ENCODE data around the gene XRCC3.

Gene XRCC3

GRCh38 chr14:103725001-103725682 is 9.9 kb upstream of the XRCC3 start:
- DNase-seq = no peak

- no peak for DNase-seq
Measured at GRCh38 chr14:103724116-103724515, 8.9 kb upstream of the XRCC3 start.

GRCh38 chr14:103723748-103724081 is 8.5 kb upstream of the XRCC3 start:
- no peak for DNase-seq

GRCh38 chr14:103721334-103722120 is 6.3 kb upstream of the XRCC3 start:
- peak; percentile 56 for DNase-seq

GRCh38 chr14:103719751-103720150 is 4.5 kb upstream of the XRCC3 start:
- DNase-seq = no peak

- no peak for DNase-seq
Measured at GRCh38 chr14:103718572-103718971, 3.3 kb upstream of the XRCC3 start.

- no peak for DNase-seq
Measured at GRCh38 chr14:103716899-103717411, 1.7 kb upstream of the XRCC3 start.

- DNase-seq = peak; percentile 7
Measured at GRCh38 chr14:103716091-103716801, 995 bp upstream of the XRCC3 start.

GRCh38 chr14:103714063-103714724 is 1.1 kb downstream of the XRCC3 start:
- DNase-seq = no peak

GRCh38 chr14:103713304-103714062 is 1.8 kb downstream of the XRCC3 start:
- DNase-seq = no peak

- no peak for DNase-seq
Measured at GRCh38 chr14:103712633-103713247, 2.5 kb downstream of the XRCC3 start.

GRCh38 chr14:103711516-103712431 is 3.5 kb downstream of the XRCC3 start:
- DNase-seq = no peak

- DNase-seq = no peak
Measured at GRCh38 chr14:103710771-103711377, 4.4 kb downstream of the XRCC3 start.

- DNase-seq = no peak
Measured at GRCh38 chr14:103709814-103710213, 5.4 kb downstream of the XRCC3 start.

GRCh38 chr14:103708750-103709187 is 6.5 kb downstream of the XRCC3 start:
- DNase-seq = no peak

- no peak for DNase-seq
Measured at GRCh38 chr14:103707329-103708263, 7.7 kb downstream of the XRCC3 start.

GRCh38 chr14:103706551-103707328 is 8.5 kb downstream of the XRCC3 start:
- DNase-seq = no peak

All from stimulated activated naive CD4-positive, alpha-beta T cell treated with Interleukin-2 at 50 U/mL for 16 hours (primary cell).